Limb (tissue), 2 donors: Measurements from ENCODE around the gene PIP.
"Not testable (repeated sequence)": the region's sequence is repeated elsewhere in the genome, so short reads cannot be mapped to it uniquely, and the experiment has no call there.

Experiments used
- DNase-seq, 2 donors: peaks; one replicate each; pipeline ENCODE4 v3.0.0-alpha.2; 2016; ENCODE audit errors: extremely low spot score in 2 of 2

Gene PIP

GRCh38 chr7:143177374-143178119 lies 45.7 kb downstream of the PIP start:
- DNase-seq: no peak

GRCh38 chr7:143180771-143181170 lies 48.9 kb downstream of the PIP start:
- DNase-seq: not testable (repeated sequence)

GRCh38 chr7:143181349-143181748 lies 49.5 kb downstream of the PIP start:
- DNase-seq: no peak

GRCh38 chr7:143183024-143183423 lies 51.1 kb downstream of the PIP start, which contains the start of gene TAS2R39:
TSS of gene TAS2R39 (plus strand) at chr7:143183419. CDS start at chr7:143183419, 0 bp downstream.
- no peak for DNase-seq

GRCh38 chr7:143185551-143185950 lies 53.7 kb downstream of the PIP start:
- no peak for DNase-seq

- no peak for DNase-seq
Measured at GRCh38 chr7:143188994-143189393, 57.1 kb downstream of the PIP start.
